GM12864 (cell line): ENCODE results near the gene RFX7.

Experiments
- DNase-seq: peaks from one replicate; pipeline ENCODE4 v3.0.0-alpha.2; 2011; ENCODE audit warnings: low read depth
- H3K4me3 ChIP-seq: 2 replicates; pipeline ENCODE4 v1.5.1; 2011; ENCODE audit warnings: mild to moderate bottlenecking, low read depth, low read length, control low read depth
- CTCF ChIP-seq: IDR thresholded peaks from 2 replicates; pipeline ENCODE4 v1.5.1; 2011; ENCODE audit warnings: low read depth, mild to moderate bottlenecking, moderate library complexity, low read length, control low read depth, inconsistent platforms; ENCODE audit errors: missing control alignments

The RFX7 gene

GRCh38 chr15:56042498-56042897 lies 201.2 kb downstream of the RFX7 start:
- no peak overlapping the region for H3K4me3 ChIP-seq
- no peak for DNase-seq
- TF ChIP-seq CTCF, result no peak

- no peak overlapping the region for H3K4me3 ChIP-seq
- DNase-seq, result no peak
- TF ChIP-seq CTCF, result no peak
Measured at GRCh38 chr15:56042031-56042430, 201.6 kb downstream of the RFX7 start.

- no peak for DNase-seq
- H3K4me3 ChIP-seq, result no peak overlapping the region
- TF ChIP-seq CTCF, result no peak
Measured at GRCh38 chr15:56040081-56041035, 203.3 kb downstream of the RFX7 start.

- no peak for DNase-seq
- no peak overlapping the region for H3K4me3 ChIP-seq
- TF ChIP-seq CTCF, result no peak
Measured at GRCh38 chr15:56038707-56039106, 205.0 kb downstream of the RFX7 start.

- H3K4me3 ChIP-seq, result no peak overlapping the region
- no peak for DNase-seq
- no peak for TF ChIP-seq CTCF
Measured at GRCh38 chr15:56038015-56038414, 205.7 kb downstream of the RFX7 start.
